ENCODE results near the gene TAOK2. TPM values are rescaled to one million over a fixed set of nuclear protein-coding genes. Genes with fewer than 3 reads are reported as not detected.

Gene TAOK2
- polyA plus RNA-seq, 1 donor from 2014 or later = 7.6 TPM

DNA sequence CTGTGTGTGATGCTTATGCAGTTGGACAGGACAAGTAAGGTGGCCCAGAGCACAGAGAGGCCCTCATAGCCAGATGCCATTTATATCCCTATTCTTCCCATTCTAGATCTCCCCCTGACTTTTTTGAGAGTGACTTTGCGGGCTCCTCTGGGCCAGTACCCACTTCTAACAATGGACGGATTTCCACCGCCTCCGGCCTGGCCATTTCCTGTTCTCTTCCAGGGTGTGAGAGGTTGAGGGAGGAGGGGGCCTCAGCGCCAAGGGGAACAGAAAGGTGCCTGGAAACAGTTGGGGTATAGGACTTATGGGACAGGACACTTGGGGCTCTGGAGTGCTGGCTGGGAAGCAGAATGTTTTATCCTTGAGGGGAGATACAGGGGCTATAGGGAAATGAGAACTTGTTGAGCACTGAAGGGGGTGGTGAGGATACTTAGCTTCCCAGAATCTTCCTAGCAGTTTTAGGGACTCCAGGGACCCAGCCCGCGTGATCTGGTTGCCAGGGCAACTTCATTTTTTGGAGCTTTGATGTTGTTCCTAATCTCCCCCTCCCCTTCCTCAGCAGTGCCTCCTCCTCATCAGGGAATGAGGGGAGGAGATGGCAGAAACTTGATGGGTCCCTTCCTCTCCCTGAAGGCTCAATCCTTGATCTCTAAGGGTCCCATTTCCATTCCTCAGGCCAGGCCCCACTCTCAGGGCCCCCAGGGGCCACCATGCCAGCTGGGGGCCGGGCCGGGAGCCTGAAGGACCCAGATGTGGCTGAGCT is 3.6 kb downstream of the TAOK2 start:
- Mint-ChIP-seq H3K4me1 (peaks cover 20 to 22% (median 22%) of the 10 kb centered on the region in 3 donors), H3K9me3 (no peaks in the 10 kb centered on the region), H3K27me3 (no peaks in the 10 kb centered on the region), H3K27ac (peak overlapping the region in 2 of 3 donors; percentile 11 to 53), H3K4me3 (peak overlapping the region in 1 of 4 donors; percentile 78), H3K36me3 (peaks cover 2% of the 10 kb centered on the region)

DNA sequence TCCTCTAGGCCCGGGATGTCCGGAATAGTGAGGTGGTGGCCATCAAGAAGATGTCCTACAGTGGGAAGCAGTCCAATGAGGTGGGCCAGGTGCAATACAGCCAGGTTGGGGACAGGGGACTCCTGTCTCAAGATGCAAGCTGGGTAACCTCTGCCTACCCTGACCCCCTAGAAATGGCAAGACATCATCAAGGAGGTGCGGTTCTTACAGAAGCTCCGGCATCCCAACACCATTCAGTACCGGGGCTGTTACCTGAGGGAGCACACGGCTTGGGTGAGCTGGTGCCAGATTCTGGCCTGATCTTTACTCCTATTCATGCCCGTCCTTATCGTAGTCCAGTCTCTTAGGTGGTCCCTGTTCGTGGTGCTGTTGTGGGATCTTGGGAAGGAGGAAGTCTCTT is 4.4 kb downstream of the TAOK2 start:
- H3K36me3 Mint-ChIP-seq = peaks cover 2% of the 10 kb centered on the region
- H3K27me3 Mint-ChIP-seq = no peaks in the 10 kb centered on the region
- peaks cover 20 to 22% (median 20%) of the 10 kb centered on the region in 3 donors for H3K4me1 Mint-ChIP-seq
- peak overlapping the region in 1 of 3 donors; percentile 53 for H3K27ac Mint-ChIP-seq
- H3K4me3 Mint-ChIP-seq = no peak overlapping the region
- no peaks in the 10 kb centered on the region for H3K9me3 Mint-ChIP-seq

DNA sequence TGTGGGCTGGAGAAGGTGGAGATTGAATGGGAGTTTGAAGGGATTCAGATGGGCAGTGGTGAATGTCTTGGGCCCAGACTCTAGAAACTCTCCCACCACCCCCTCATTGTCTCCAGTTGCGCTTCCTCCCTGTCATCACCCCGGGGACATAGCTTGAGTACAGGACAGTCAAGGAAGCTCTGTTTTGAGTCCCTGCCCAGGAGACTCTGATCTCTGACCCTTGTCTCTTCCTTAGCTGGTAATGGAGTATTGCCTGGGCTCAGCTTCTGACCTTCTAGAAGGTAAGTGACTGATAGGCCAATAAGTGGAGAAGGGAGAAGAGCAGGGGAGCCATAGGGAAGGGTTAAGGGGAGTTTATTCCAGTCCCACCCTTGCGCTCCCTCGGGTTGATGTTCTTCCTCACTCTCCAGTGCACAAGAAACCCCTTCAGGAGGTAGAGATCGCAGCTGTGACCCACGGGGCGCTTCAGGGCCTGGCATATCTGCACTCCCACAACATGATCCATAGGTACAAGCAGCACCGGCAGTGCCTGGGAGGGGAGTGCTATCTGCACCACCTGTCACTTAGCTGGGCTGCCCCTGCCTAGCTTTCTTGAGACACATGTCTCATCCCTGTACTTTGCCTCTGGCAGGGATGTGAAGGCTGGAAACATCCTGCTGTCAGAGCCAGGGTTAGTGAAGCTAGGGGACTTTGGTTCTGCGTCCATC is 5.0 kb downstream of the TAOK2 start:
- H3K9me3 Mint-ChIP-seq = no peaks in the 10 kb centered on the region
- peaks cover 14 to 22% (median 19%) of the 10 kb centered on the region in 3 donors for H3K4me1 Mint-ChIP-seq
- H3K4me3 Mint-ChIP-seq = peak overlapping the region in 1 of 4 donors; percentile 6
- H3K27me3 Mint-ChIP-seq = no peaks in the 10 kb centered on the region
- no peaks in the 10 kb centered on the region for H3K36me3 Mint-ChIP-seq
- no peak overlapping the region for H3K27ac Mint-ChIP-seq

DNA sequence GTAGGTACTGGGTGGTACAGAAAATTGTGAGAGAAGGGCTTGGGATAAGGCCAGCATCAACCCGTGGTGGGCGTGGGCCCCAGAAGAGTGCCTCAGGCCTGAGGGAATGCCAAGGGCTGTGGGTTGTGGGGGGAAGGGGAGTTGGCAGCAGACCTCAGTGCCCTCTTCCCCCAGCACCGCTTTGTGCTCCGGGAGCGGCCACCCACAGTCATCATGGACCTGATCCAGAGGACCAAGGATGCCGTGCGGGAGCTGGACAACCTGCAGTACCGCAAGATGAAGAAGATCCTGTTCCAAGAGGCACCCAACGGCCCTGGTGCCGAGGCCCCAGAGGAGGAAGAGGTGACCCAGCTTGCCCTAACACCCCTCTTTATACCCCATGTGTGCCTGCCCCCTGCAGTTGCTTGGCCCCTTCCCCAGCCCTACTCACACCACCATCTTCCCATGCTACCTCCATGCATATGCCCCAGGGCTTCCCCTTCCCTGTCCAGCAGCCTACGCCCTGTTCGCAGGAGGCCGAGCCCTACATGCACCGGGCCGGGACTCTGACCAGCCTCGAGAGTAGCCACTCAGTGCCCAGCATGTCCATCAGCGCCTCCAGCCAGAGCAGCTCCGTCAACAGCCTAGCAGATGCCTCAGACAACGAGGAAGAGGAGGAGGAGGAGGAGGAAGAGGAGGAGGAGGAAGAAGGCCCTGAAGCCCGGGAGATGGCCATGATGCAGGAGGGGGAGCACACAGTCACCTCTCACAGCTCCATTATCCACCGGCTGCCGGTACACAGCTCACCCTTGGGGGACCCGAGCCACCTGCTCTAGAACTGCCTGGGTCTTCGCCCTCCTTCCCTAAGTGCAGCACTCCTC is 9.1 kb downstream of the TAOK2 start:
- H3K27ac Mint-ChIP-seq = peak overlapping the region in 1 of 3 donors; percentile 37
- H3K36me3 Mint-ChIP-seq = peaks cover 3% of the 10 kb centered on the region
- no peaks in the 10 kb centered on the region for H3K9me3 Mint-ChIP-seq
- no peaks in the 10 kb centered on the region for H3K27me3 Mint-ChIP-seq
- no peak overlapping the region for H3K4me3 Mint-ChIP-seq
- no peaks in the 10 kb centered on the region for H3K4me1 Mint-ChIP-seq

DNA sequence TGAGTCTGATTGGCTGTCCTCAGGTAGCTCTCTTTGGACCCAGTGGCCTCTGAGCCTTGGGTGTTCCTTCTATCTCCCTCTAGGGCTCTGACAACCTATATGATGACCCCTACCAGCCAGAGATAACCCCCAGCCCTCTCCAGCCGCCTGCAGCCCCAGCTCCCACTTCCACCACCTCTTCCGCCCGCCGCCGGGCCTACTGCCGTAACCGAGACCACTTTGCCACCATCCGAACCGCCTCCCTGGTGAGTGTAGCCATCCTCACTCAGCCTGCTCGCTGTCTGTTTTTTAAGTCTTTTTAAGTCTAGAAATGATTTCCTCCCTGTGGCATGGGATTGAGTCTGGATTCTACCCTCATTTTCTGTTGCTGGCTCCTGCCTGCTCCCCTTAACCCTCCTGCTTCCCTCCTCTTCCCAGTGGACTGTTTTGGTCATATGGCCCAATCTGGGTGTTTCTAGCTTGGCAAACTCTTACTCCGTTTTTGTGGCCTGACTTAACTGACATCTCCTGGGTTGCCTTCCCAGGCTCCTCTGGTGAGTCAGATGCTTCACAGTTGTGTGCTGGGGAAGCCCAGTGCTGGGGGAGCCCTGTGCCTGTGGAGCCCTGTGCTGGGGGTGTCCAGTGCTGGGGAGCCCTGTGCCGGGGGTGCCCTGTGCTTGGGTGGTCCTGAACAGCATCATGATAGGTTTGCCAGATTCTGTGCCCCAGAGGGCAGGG is 9.9 kb downstream of the TAOK2 start:
- Mint-ChIP-seq H3K9me3 (no peaks in the 10 kb centered on the region), H3K36me3 (peaks cover 5% of the 10 kb centered on the region), H3K27me3 (no peaks in the 10 kb centered on the region), H3K4me1 (no peaks in the 10 kb centered on the region), H3K4me3 (no peak overlapping the region), H3K27ac (no peak overlapping the region)

DNA sequence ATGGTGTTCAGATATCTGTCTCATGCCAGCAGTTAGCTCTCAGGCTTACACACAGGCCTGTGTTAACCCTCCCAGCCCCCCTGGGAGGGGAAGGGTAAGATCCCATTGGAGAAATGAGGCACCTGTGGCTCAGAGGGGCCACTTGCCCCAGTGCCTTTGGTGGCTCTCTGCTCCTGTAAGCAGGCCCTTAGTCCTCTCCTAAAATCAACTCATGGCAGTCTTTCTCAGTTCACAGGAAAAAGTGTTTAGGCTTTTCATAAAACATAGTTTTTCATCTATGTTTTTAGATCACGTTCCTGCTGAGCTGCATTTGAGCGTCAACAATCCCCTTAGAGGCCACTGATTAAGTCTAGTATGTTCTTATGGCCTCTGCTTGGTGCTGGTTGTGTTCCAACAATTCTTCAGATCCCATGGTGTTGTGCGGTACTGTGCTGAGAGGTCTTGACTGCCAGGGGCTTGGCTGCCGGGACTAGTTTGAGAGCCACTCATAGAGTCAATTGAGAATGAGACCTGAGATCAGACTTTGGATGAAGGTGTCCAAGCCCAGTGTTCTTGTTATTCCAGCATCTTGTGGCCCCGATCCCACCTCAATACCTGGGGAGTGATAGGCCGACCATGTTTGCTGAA is 10.6 kb downstream of the TAOK2 start:
- Mint-ChIP-seq H3K9me3 (no peaks in the 10 kb centered on the region), H3K27ac (peak overlapping the region in 1 of 3 donors; percentile 72), H3K4me3 (no peak overlapping the region), H3K4me1 (no peaks in the 10 kb centered on the region), H3K36me3 (peaks cover 9% of the 10 kb centered on the region), H3K27me3 (no peaks in the 10 kb centered on the region)

DNA sequence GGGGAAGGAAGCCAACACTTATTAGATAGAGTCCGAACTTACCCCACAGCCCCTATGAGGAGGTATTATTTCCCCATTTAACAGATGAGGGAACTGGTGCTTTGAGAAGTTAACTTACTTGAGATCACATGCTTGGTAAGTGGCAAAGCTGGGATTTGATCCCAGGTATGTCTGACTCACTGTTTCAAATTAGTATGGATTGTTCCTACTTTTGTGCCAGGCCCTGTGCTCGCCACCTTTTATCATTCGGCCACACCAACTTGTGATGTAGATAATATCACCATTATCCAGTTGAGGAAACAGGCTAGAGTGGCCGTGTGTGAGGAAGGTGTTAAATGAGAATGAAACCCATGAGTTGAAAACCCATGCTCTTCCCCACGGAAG is 11.1 kb downstream of the TAOK2 start:
- no peaks in the 10 kb centered on the region for H3K9me3 Mint-ChIP-seq
- no peak overlapping the region for H3K27ac Mint-ChIP-seq
- peaks cover 9% of the 10 kb centered on the region for H3K36me3 Mint-ChIP-seq
- no peaks in the 10 kb centered on the region for H3K4me1 Mint-ChIP-seq
- no peaks in the 10 kb centered on the region for H3K27me3 Mint-ChIP-seq
- H3K4me3 Mint-ChIP-seq = no peak overlapping the region

DNA sequence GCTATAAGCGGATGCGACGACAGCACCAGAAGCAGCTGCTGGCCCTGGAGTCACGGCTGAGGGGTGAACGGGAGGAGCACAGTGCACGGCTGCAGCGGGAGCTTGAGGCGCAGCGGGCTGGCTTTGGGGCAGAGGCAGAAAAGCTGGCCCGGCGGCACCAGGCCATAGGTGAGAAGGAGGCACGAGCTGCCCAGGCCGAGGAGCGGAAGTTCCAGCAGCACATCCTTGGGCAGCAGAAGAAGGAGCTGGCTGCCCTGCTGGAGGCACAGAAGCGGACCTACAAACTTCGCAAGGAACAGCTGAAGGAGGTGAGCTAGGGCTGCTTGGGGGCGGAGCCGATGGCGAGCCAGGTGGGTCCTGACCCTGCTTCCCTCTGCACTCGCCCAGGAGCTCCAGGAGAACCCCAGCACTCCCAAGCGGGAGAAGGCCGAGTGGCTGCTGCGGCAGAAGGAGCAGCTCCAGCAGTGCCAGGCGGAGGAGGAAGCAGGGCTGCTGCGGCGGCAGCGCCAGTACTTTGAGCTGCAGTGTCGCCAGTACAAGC is 11.7 kb downstream of the TAOK2 start:
- H3K27me3 Mint-ChIP-seq = no peaks in the 10 kb centered on the region
- no peak overlapping the region for H3K27ac Mint-ChIP-seq
- no peaks in the 10 kb centered on the region for H3K4me1 Mint-ChIP-seq
- peaks cover 9% of the 10 kb centered on the region for H3K36me3 Mint-ChIP-seq
- no peaks in the 10 kb centered on the region for H3K9me3 Mint-ChIP-seq
- H3K4me3 Mint-ChIP-seq = no peak overlapping the region

DNA sequence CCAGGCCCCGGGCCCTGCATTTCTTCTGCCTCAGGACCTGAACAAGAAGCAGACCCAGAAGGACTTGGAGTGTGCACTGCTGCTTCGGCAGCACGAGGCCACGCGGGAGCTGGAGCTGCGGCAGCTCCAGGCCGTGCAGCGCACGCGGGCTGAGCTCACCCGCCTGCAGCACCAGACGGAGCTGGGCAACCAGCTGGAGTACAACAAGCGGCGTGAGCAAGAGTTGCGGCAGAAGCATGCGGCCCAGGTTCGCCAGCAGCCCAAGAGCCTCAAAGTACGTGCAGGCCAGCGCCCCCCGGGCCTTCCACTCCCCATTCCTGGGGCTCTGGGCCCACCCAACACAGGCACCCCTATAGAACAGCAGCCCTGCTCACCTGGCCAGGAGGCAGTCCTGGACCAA is 12.6 kb downstream of the TAOK2 start:
- Mint-ChIP-seq H3K27me3 (no peaks in the 10 kb centered on the region), H3K9me3 (no peaks in the 10 kb centered on the region), H3K36me3 (peaks cover 9% of the 10 kb centered on the region), H3K27ac (peak overlapping the region in 1 of 3 donors; percentile 32), H3K4me1 (no peaks in the 10 kb centered on the region), H3K4me3 (no peak overlapping the region)

DNA sequence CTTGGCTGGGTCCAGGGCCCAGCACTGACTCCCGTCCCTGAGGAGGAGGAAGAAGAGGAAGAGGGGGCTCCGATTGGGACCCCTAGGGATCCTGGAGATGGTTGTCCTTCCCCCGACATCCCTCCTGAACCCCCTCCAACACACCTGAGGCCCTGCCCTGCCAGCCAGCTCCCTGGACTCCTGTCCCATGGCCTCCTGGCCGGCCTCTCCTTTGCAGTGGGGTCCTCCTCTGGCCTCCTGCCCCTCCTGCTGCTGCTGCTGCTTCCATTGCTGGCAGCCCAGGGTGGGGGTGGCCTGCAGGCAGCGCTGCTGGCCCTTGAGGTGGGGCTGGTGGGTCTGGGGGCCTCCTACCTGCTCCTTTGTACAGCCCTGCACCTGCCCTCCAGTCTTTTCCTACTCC is 13.3 kb downstream of the TAOK2 start:
- H3K4me1 Mint-ChIP-seq = no peaks in the 10 kb centered on the region
- H3K27me3 Mint-ChIP-seq = no peaks in the 10 kb centered on the region
- no peaks in the 10 kb centered on the region for H3K9me3 Mint-ChIP-seq
- no peak overlapping the region for H3K27ac Mint-ChIP-seq
- no peak overlapping the region for H3K4me3 Mint-ChIP-seq
- H3K36me3 Mint-ChIP-seq = peaks cover 9% of the 10 kb centered on the region

DNA sequence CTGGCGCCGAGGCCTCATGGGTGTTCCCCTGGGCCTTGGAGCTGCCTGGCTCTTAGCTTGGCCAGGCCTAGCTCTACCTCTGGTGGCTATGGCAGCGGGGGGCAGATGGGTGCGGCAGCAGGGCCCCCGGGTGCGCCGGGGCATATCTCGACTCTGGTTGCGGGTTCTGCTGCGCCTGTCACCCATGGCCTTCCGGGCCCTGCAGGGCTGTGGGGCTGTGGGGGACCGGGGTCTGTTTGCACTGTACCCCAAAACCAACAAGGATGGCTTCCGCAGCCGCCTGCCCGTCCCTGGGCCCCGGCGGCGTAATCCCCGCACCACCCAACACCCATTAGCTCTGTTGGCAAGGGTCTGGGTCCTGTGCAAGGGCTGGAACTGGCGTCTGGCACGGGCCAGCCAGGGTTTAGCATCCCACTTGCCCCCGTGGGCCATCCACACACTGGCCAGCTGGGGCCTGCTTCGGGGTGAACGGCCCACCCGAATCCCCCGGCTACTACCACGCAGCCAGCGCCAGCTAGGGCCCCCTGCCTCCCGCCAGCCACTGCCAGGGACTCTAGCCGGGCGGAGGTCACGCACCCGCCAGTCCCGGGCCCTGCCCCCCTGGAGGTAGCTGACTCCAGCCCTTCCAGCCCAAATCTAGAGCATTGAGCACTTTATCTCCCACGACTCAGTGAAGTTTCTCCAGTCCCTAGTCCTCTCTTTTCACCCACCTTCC is 13.9 kb downstream of the TAOK2 start:
- no peak overlapping the region for H3K4me3 Mint-ChIP-seq
- peaks cover 9% of the 10 kb centered on the region for H3K36me3 Mint-ChIP-seq
- no peaks in the 10 kb centered on the region for H3K9me3 Mint-ChIP-seq
- H3K27me3 Mint-ChIP-seq = no peaks in the 10 kb centered on the region
- no peak overlapping the region for H3K27ac Mint-ChIP-seq
- no peaks in the 10 kb centered on the region for H3K4me1 Mint-ChIP-seq

DNA sequence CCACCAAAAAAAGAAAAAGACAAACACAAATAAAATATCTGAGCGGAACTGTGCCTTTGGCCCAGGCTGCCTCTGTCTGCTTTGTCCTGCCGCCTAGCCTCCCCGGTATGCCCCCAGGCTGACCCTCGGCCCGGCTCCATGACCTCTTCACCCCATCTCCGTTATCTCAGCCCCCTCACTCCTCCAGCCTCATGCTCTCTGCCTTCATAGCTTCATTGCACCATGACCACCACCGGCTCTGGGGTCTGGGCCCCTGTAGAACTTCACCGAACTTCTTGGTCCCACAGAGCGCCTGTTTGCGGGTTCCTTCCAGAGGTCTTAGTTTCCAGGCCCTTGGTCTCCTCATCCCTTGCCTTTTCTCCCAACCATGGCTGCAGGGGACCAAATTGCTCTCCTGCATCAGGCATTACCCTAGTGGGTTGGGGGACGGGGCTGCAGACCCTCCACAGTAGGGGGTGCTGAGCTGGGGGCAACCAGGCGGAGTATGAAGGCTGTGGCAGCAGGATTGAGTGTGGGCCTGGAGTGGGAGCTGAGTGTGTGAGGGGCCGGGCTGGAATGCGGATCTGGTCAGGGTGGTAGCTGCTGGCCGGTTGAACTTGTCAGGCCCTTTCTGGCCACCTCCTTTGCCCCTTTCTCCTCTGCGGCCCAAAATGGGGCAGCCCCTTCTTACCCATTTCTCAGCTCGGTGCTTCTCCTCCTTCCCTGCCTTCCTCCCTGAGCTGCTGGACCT is 14.8 kb downstream of the TAOK2 start:
- Mint-ChIP-seq H3K36me3 (peaks cover 9% of the 10 kb centered on the region), H3K27me3 (no peaks in the 10 kb centered on the region), H3K9me3 (no peaks in the 10 kb centered on the region), H3K4me3 (no peak overlapping the region), H3K27ac (peak overlapping the region in 1 of 3 donors; percentile 86), H3K4me1 (no peaks in the 10 kb centered on the region)

All from IgD-negative memory B cell (primary cell).